Peyer's patch (tissue), 4 donors: ENCODE results near the gene AGFG2. TPM values are rescaled to one million over a fixed set of nuclear protein-coding genes. Genes with fewer than 3 reads are reported as not detected.
A peak's percentile ranks its signal among the peaks of the same experiment; 100 is the strongest.
"Not testable (repeated sequence)": the region's sequence is repeated elsewhere in the genome, so short reads cannot be mapped to it uniquely, and the experiment has no call there.

ENCODE experiments used
- DNase-seq, 3 donors: peaks; one replicate each; pipeline ENCODE4 v3.0.0-alpha.2; 2017 to 2019
- H3K27ac ChIP-seq, 4 donors: fragments of 200-600 bp; sonication (generic); one replicate each; pipeline ENCODE4 v1.5.1; 2016 to 2019
- H3K27me3 ChIP-seq, 2 donors: fragments of 200-600 bp; sonication (generic); one replicate each; pipeline ENCODE4 v1.5.1; 2019
- H3K36me3 ChIP-seq, 3 donors: fragments of 200-600 bp; sonication (generic); one replicate each; pipeline ENCODE4 v1.5.1; 2016 to 2019
- H3K4me1 ChIP-seq, 4 donors: fragments of 200-600 bp; sonication (generic); one replicate each; pipeline ENCODE4 v1.5.1; 2016 to 2019
- H3K4me3 ChIP-seq, 4 donors: fragments of 200-600 bp; sonication (generic); 1 replicate in 3 of 4; 2 replicates in 1 of 4; pipeline ENCODE4 v1.5.1; 2016 to 2019; ENCODE audit warnings: mild to moderate bottlenecking in 1 of 4
- H3K9me3 ChIP-seq, 4 donors: fragments of 200-600 bp; sonication (generic); one replicate each; pipeline ENCODE4 v1.5.1; 2016 to 2019; ENCODE audit warnings: mild to moderate bottlenecking in 1 of 4
- POLR2A ChIP-seq, 2 donors: fragments of 450-650 bp; IDR thresholded peaks; one replicate each; pipeline ENCODE4 v1.5.1; 2017; ENCODE audit warnings: antibody characterized with exemption in 2 of 2, mild to moderate bottlenecking in 2 of 2, moderate library complexity in 2 of 2
- total RNA-seq, 4 donors: library from RNA; depleted of rRNA; stranded (reverse); fragments of >200 nt; gene quantifications; one replicate each; pipeline ENCODE4 v1.1.0, GENCODE V29; 2016
- TF ChIP-seq, protein P1 (sequence below), 6 experiments: fragments of 450-650 bp in 4 of 6; fragments of 200-600 bp in 2 of 6; sonication (generic) in 1 of 6; IDR thresholded peaks; one replicate each; pipeline ENCODE4 v1.5.1; 2017 to 2019; ENCODE audit warnings: antibody characterized with exemption in 6 of 6, mild to moderate bottlenecking in 3 of 6, moderate library complexity in 1 of 6

The AGFG2 gene
- total RNA-seq, 4 donors from 2014 or later = 38.4 to 63.6 (median 49.9) TPM

DNA sequence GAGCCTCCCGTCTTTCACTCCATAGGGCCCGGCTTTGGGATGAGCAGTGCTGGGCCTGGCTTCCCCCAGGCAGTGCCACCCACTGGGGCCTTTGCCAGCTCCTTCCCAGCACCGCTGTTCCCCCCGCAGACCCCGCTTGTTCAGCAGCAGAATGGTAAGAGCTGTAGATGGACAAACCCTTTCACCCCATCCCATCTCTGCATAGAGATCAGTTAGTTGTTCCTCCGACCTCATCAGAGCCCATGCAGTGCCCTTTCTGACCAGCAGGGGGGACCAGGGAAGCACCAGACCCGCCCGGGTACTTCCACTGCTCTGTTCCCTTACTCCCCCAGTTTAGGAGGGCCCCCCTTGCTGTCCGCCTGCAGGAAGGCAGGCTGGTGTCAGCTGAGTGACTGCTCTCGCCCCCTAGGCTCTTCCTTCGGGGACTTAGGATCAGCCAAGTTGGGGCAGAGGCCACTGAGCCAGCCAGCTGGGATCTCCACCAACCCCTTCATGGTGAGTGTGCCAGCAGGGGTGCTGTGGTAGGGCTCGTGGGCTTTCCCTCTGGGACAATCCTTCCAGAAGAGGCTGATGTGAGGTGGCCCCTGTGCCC, 24.9 kb downstream of the AGFG2 start:
- peak; percentile 84 to 95 (median 90) for DNase-seq
- Histone ChIP-seq H3K27ac (no peak overlapping the region), H3K9me3 (no peaks in the 10 kb centered on the region), H3K4me1 (peaks cover 0 to 27% (median 6%) of the 10 kb centered on the region in 4 donors), H3K27me3 (no peaks in the 10 kb centered on the region), H3K4me3 (no peak overlapping the region), H3K36me3 (peaks cover 0 to 28% (median 0%) of the 10 kb centered on the region in 3 donors)
- no peak for TF ChIP-seq POLR2A (IDR thresholded peaks at IDR 0.05)
- TF ChIP-seq, protein P1, sequence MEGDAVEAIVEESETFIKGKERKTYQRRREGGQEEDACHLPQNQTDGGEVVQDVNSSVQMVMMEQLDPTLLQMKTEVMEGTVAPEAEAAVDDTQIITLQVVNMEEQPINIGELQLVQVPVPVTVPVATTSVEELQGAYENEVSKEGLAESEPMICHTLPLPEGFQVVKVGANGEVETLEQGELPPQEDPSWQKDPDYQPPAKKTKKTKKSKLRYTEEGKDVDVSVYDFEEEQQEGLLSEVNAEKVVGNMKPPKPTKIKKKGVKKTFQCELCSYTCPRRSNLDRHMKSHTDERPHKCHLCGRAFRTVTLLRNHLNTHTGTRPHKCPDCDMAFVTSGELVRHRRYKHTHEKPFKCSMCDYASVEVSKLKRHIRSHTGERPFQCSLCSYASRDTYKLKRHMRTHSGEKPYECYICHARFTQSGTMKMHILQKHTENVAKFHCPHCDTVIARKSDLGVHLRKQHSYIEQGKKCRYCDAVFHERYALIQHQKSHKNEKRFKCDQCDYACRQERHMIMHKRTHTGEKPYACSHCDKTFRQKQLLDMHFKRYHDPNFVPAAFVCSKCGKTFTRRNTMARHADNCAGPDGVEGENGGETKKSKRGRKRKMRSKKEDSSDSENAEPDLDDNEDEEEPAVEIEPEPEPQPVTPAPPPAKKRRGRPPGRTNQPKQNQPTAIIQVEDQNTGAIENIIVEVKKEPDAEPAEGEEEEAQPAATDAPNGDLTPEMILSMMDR (IDR thresholded peaks at IDR 0.05) = peak; percentile 91 to 98 (median 94)

DNA sequence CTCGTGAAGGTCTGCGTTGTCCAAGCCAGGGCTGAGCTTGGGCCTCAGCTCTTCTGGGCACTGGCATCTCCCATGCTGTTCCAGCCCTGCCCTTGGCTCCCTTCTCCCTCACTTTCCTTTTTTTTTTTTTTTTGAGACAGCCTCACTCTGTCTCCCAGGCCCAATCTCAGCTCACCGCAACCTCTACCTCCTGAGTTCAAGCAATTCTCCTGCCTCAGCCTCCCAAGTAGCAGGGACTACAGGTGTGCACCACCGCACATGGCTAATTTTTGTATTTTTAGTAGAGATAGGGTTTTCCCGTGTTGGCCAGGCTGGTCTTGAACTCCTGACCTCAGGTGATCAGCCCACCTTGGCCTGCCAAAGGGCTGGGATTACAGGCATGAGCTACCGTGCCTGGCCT, 25.4 kb downstream of the AGFG2 start:
- DNase-seq, H3K27ac ChIP-seq, H3K4me3 ChIP-seq, H3K27me3 ChIP-seq, H3K9me3 ChIP-seq: not testable (repeated sequence)
- Histone ChIP-seq H3K36me3 (peaks cover 0 to 28% (median 0%) of the 10 kb centered on the region in 3 donors), H3K4me1 (peaks cover 0 to 32% (median 9%) of the 10 kb centered on the region in 4 donors)

DNA sequence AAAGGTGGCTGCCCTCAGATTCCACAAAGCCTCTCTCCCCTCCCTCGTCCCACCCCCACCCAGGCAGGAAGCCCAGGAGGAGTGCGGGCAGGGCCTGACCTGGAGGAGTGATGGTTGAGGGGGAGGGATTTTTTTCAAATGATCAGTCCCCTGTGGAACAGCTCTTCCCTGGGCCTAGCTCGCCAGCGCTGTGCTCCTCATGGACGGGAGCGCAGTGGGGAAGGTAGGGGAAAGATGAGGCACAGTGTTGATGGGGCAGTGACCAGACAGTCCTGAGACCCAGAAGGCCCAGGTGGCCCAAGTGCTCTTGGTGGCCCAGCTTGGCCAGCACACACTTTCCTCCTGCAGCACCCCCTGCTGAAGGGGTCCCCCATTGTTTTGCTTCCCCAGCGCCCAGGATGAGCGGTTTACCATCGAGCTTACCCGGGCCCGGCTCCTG, 26.1 kb downstream of the AGFG2 start:
- no peak overlapping the region for H3K4me3 ChIP-seq
- no peak overlapping the region for H3K27ac ChIP-seq
- TF ChIP-seq POLR2A (IDR thresholded peaks at IDR 0.05) = no peak
- TF ChIP-seq, protein P1 (IDR thresholded peaks at IDR 0.05) = no peak
- no peaks in the 10 kb centered on the region for H3K27me3 ChIP-seq
- DNase-seq = no peak
- peaks cover 0 to 40% (median 13%) of the 10 kb centered on the region in 4 donors for H3K4me1 ChIP-seq
- H3K9me3 ChIP-seq = no peaks in the 10 kb centered on the region
- H3K36me3 ChIP-seq = peaks cover 0 to 28% (median 0%) of the 10 kb centered on the region in 3 donors

DNA sequence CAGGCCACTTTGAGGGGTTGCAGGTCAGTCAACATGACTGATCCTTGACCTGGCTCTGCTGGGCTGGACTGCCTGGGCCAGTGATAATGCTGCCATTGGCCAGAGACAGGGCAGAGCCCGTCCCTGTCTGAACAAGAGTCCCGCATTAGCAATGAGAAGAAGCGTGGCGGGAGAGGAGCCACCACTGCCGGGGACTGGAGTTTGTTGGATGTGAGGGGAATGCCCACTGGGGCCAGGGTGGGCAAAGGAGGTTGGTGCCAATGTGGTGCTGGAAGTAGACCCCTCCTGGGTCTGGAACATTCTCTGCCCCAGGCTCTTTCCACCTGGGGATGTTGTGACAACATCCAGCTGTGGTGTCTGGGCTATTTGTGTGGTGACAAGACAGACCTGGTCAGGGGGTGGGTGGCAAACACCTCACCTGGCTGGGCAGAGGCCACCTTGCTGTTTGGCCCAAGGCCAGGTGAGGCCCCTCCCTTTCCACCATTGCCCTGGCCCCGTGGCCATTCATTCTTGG, 27.1 kb downstream of the AGFG2 start:
- TF ChIP-seq, protein P1 (IDR thresholded peaks at IDR 0.05) = no peak
- no peak for TF ChIP-seq POLR2A (IDR thresholded peaks at IDR 0.05)
- no peaks in the 10 kb centered on the region for H3K27me3 ChIP-seq
- H3K9me3 ChIP-seq = no peaks in the 10 kb centered on the region
- peaks cover 0 to 49% (median 19%) of the 10 kb centered on the region in 4 donors for H3K4me1 ChIP-seq
- H3K36me3 ChIP-seq = peaks cover 0 to 28% (median 0%) of the 10 kb centered on the region in 3 donors
- H3K4me3 ChIP-seq = no peak overlapping the region
- DNase-seq = no peak
- H3K27ac ChIP-seq = no peak overlapping the region

DNA sequence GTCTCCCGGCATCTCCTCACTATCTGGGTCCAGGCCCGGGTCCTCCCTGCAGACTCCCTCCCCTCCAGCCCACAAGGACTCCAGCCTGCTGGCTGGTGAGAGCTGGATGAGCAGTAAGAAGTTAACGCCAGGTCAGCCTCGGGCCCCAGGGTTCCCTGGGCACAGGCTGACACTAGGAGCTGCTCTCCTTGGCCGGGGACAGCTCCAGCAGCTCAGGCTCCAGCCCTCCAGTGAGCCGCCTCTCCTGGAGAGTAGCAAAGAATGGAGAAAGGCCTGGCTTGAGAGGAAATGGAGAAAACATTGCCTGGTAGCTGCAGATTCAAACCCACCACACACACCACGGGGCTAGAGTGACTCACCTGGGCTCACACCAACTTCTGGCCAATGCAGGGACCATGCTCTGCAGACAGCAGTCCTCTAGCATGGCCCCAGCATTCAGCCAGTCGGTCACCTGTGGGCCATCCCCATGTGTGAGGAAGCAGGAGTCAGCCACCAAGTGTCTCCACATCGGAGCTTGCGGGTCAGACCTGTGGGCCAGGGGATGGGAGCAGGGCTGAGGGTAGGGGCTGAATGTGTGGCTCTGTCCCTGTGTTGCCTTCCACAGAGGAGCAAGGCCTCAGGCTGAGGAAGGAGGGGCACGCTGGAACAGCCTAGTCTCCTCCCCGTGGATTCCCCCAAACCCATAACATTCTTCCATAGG, 28.2 kb downstream of the AGFG2 start:
- Histone ChIP-seq H3K27me3 (no peaks in the 10 kb centered on the region), H3K4me1 (peaks cover 0 to 53% (median 19%) of the 10 kb centered on the region in 4 donors), H3K9me3 (no peaks in the 10 kb centered on the region), H3K36me3 (peaks cover 0 to 19% (median 0%) of the 10 kb centered on the region in 3 donors), H3K4me3 (no peak overlapping the region), H3K27ac (peak overlapping the region in 3 of 4 donors; percentile 10 to 55 (median 55))
- DNase-seq = no peak
- TF ChIP-seq POLR2A (IDR thresholded peaks at IDR 0.05) = no peak
- TF ChIP-seq, protein P1 (IDR thresholded peaks at IDR 0.05) = no peak

DNA sequence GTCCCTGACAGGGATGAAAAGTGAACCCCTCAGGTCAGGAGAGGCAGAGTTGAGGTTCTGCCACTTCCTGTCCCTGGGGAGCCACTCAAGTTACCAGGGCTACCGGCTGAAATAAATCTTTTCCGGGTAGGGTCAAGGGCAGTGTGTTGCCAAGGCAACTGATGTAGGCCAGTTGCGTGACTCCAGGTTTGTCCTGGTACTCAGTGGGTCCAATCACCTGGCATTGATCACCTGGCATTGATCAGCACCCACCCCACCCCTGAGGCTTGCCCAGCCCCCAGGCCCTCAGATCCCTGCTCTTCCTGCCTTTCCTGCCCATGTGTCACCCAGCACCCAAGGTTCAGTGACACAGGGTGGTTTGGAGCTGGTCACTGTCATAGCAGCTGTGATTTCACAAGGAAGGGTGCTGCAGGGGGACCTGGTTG, 28.8 kb downstream of the AGFG2 start:
- no peak overlapping the region for H3K4me3 ChIP-seq
- H3K9me3 ChIP-seq = no peaks in the 10 kb centered on the region
- peaks cover 0 to 53% (median 19%) of the 10 kb centered on the region in 4 donors for H3K4me1 ChIP-seq
- DNase-seq = peak in 1 of 3 donors; percentile 41
- H3K27ac ChIP-seq = peak overlapping the region in 3 of 4 donors; percentile 10 to 55 (median 55)
- TF ChIP-seq, protein P1 (IDR thresholded peaks at IDR 0.05) = no peak
- TF ChIP-seq POLR2A (IDR thresholded peaks at IDR 0.05) = no peak
- H3K27me3 ChIP-seq = no peaks in the 10 kb centered on the region
- peaks cover 0 to 14% (median 0%) of the 10 kb centered on the region in 3 donors for H3K36me3 ChIP-seq
